ENCODE data around the gene B4GAT1.
"Not testable (repeated sequence)": the region's sequence is repeated elsewhere in the genome, so short reads cannot be mapped to it uniquely, and the experiment has no call there.

DNA sequence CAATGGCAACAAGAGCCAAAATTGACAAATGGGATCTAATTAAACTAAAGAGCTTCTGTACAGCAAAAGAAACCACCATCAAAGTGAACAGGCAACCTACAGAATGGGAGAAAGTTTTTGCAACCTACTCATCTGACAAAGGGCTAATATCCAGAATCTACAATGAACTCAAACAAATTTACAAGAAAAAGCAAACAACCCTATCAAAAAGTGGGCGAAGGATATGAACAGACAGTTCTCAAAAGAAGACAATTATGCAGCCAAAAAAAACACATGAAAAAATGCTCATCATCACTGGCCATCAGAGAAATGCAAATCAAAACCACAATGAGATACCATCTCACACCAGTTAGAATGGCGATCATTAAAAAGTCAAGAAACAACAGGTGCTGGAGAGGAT, 27.1 kb downstream of the B4GAT1 start:
- TF ChIP-seq, protein P1, sequence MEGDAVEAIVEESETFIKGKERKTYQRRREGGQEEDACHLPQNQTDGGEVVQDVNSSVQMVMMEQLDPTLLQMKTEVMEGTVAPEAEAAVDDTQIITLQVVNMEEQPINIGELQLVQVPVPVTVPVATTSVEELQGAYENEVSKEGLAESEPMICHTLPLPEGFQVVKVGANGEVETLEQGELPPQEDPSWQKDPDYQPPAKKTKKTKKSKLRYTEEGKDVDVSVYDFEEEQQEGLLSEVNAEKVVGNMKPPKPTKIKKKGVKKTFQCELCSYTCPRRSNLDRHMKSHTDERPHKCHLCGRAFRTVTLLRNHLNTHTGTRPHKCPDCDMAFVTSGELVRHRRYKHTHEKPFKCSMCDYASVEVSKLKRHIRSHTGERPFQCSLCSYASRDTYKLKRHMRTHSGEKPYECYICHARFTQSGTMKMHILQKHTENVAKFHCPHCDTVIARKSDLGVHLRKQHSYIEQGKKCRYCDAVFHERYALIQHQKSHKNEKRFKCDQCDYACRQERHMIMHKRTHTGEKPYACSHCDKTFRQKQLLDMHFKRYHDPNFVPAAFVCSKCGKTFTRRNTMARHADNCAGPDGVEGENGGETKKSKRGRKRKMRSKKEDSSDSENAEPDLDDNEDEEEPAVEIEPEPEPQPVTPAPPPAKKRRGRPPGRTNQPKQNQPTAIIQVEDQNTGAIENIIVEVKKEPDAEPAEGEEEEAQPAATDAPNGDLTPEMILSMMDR (IDR thresholded peaks at IDR 0.05; ENCODE audit: poor library complexity) = not testable (repeated sequence)
- TF ChIP-seq EZH2 (IDR thresholded peaks at IDR 0.05; ENCODE audit: borderline replicate concordance) = not testable (repeated sequence)
